Small intestine (tissue), 7 donors: Measurements from ENCODE around the gene BRI3BP. TPM values are rescaled to one million over a fixed set of nuclear protein-coding genes. Genes with fewer than 3 reads are reported as not detected.
"Not testable (repeated sequence)": the region's sequence is repeated elsewhere in the genome, so short reads cannot be mapped to it uniquely, and the experiment has no call there.

Experiments
- DNase-seq, 2 donors: peaks; one replicate each; pipeline versions ENCODE4 v3.0.0 to v3.0.0-alpha.2; 2013
- FAIRE-seq: peaks from 2 replicates; lab custom pipeline; 2012; peaks lifted over from hg19 to GRCh38; lab: Jason Lieb, UNC
- H3K27ac ChIP-seq, 3 donors: one replicate each; pipeline ENCODE4 v1.5.1; 2013; ENCODE audit warnings: low read length in 2 of 3, mild to moderate bottlenecking in 2 of 3, control low read depth in 1 of 3, inconsistent platforms in 1 of 3, low read depth in 1 of 3, moderate library complexity in 1 of 3
- H3K27me3 ChIP-seq, 3 donors: one replicate each; pipeline ENCODE4 v1.6.1; 2013; ENCODE audit warnings: low read length in 3 of 3, inconsistent platforms in 1 of 3; ENCODE audit not compliant: control insufficient read depth in 3 of 3, insufficient read depth in 3 of 3
- H3K36me3 ChIP-seq, 3 donors: one replicate each; pipeline ENCODE4 v1.6.1; 2013; ENCODE audit warnings: low read length in 3 of 3, inconsistent platforms in 1 of 3, low read depth in 1 of 3, mild to moderate bottlenecking in 1 of 3, moderate library complexity in 1 of 3; ENCODE audit not compliant: control insufficient read depth in 3 of 3, insufficient read depth in 2 of 3
- H3K4me1 ChIP-seq, 3 donors: one replicate each; pipeline ENCODE4 v1.6.1; 2013; ENCODE audit warnings: low read length in 2 of 3, inconsistent platforms in 1 of 3, low read depth in 1 of 3, mild to moderate bottlenecking in 1 of 3, moderate library complexity in 1 of 3; ENCODE audit not compliant: control insufficient read depth in 3 of 3, insufficient read depth in 2 of 3
- H3K4me3 ChIP-seq, 3 donors: one replicate each; pipeline ENCODE4 v1.5.1; 2013; ENCODE audit warnings: low read length in 3 of 3, control low read depth in 1 of 3, inconsistent platforms in 1 of 3, low read depth in 1 of 3, mild to moderate bottlenecking in 1 of 3, moderate library complexity in 1 of 3
- H3K9me3 ChIP-seq, 2 donors: one replicate each; pipeline ENCODE4 v1.6.1; 2013; ENCODE audit warnings: low read depth in 1 of 2, low read length in 1 of 2; ENCODE audit not compliant: control insufficient read depth in 2 of 2, insufficient read depth in 1 of 2
- WGBS, 3 donors: extraction: QIAGEN DNeasy Blood & Tissue Kit; methylation state at CpG; one replicate each; pipeline ENCODE4 v1.1.7; 2013; 5-methylcytosine and 5-hydroxymethylcytosine counted together
- polyA plus RNA-seq, 4 donors: library from polyadenylated mRNA; stranded (reverse) in 3 of 4; unstranded in 1 of 4; fragments of 200-250 nt in 3 of 4; fragments of 120-200 nt in 1 of 4; gene quantifications; one replicate each; pipeline versions ENCODE4 v1.2.1 to v1.2.3, GENCODE V29; 2013
- donor health status: healthy with polysubstance abuse.
- donor health status: control.
- donor health status: control.
- donor health status: Bipolar disorder and iron deficiency.
- donor health status: healthy.

Gene BRI3BP
- polyA plus RNA-seq, 4 donors, result 7.0 to 31.8 (median 19.0) TPM

DNA sequence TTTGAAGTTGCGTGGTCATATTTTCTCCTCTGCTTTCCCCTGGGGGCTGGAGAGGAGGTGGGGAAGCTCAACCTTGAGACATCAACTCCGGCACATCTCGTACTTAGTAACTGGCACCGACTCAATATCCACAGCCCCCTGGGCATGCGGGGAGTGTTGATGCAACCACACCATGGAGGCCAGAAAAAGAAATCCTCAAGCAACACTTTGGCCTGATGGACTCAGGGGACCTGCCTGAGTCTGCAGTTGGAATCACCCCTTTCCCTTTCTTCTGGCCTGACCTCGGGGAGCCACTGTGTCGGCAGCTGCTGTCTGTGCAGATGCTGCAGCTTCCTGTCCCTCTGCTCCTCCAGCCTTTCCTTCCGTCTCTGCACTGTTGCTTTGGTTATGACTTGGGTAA, 60.4 kb downstream of the BRI3BP start:
- no peak overlapping the region for H3K4me3 ChIP-seq
- no peaks in the 10 kb centered on the region for H3K36me3 ChIP-seq
- H3K9me3 ChIP-seq, result peaks cover 0 to 5% of the 10 kb centered on the region in 2 donors
- H3K27ac ChIP-seq, result no peak overlapping the region
- DNase-seq (no peak), FAIRE-seq (no peak)
- peaks cover 0 to 6% (median 4%) of the 10 kb centered on the region in 3 donors for H3K27me3 ChIP-seq
- WGBS, 3 donors, result 80 to 87% (median 81%) methylated on average over 8 of the region's 8 CpGs
- no peaks in the 10 kb centered on the region for H3K4me1 ChIP-seq

DNA sequence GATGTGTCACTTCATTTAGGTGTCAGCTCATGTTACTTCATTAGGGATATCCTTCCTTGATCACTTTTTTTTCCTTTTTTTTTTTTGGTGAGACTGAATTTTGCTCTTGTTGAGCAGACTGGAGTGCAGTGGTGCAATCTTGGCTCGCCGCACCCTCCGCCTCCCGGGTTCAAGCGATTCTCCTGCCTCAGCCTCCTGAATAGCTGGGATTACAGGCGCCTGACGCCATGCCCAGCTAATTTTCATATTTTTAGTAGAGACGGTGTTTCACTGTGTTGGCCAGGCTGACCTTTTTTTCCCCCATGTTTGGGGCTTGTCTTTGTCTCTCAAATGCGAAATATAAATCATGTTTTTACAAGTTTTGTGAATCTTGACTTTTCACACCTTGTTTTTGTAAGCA, 62.1 kb downstream of the BRI3BP start:
- no peak overlapping the region for H3K4me3 ChIP-seq
- peaks cover 0 to 5% of the 10 kb centered on the region in 2 donors for H3K9me3 ChIP-seq
- FAIRE-seq, result no peak
- H3K27me3 ChIP-seq, result peaks cover 0 to 6% (median 4%) of the 10 kb centered on the region in 3 donors
- no peak for DNase-seq
- no peaks in the 10 kb centered on the region for H3K36me3 ChIP-seq
- H3K4me1 ChIP-seq, result no peaks in the 10 kb centered on the region
- WGBS, 3 donors, result 89 to 94% (median 90%) methylated on average over 9 of the region's 9 CpGs
- no peak overlapping the region for H3K27ac ChIP-seq

DNA sequence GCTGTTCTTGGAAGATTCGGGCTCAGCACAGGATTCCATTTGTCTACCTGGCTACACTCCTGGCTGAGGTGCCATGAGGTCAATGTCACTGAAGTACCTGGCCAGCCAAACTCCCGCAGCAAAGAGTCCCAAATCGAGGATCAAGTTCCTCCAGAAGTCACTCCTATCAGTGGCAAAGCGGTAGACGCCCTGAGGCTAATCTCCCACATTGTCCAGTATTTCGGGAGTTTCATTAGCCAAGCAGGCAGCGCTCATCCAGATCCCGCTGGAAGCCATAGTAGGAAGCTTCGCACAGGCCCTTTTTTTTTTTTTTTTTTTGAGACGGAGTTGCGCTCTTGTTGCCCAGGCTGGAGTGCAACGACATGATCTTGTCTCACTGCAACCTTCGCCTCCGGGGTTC, 62.9 kb downstream of the BRI3BP start:
- H3K4me1 ChIP-seq, result no peaks in the 10 kb centered on the region
- no peak for FAIRE-seq
- H3K4me3 ChIP-seq, result no peak overlapping the region
- H3K27me3 ChIP-seq, result peaks cover 0 to 6% (median 4%) of the 10 kb centered on the region in 3 donors
- no peak for DNase-seq
- WGBS, 3 donors, result 86 to 90% (median 89%) methylated on average over 14 of the region's 14 CpGs
- H3K36me3 ChIP-seq, result no peaks in the 10 kb centered on the region
- peaks cover 0 to 5% of the 10 kb centered on the region in 2 donors for H3K9me3 ChIP-seq
- H3K27ac ChIP-seq, result no peak overlapping the region

DNA sequence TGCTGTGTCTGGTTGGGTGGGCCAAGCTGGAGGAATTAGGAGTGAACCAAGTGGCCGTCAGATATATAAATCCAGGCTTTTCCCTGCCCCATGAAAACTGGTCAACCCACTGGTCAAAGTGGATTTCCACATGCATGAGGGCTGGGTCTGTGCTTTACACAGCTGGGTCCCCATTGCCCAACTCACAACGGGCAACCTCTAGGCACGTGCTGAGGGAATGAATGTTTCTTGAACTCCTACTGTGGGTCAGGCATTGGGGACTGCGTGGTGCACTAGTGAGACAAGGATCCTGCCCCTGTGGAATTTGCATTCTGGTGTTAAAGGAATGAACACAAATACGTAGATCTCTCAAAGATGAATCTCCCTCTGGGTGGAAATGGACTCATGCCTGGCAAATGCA, 64.3 kb downstream of the BRI3BP start:
- Histone ChIP-seq H3K4me3 (no peak overlapping the region), H3K9me3 (peaks cover 0 to 5% of the 10 kb centered on the region in 2 donors), H3K36me3 (no peaks in the 10 kb centered on the region), H3K27me3 (peaks cover 0 to 6% (median 4%) of the 10 kb centered on the region in 3 donors), H3K27ac (no peak overlapping the region), H3K4me1 (no peaks in the 10 kb centered on the region)
- WGBS, 3 donors, result 85 to 88% (median 88%) methylated on average over 5 of the region's 5 CpGs
- FAIRE-seq, result no peak
- DNase-seq, result no peak

DNA sequence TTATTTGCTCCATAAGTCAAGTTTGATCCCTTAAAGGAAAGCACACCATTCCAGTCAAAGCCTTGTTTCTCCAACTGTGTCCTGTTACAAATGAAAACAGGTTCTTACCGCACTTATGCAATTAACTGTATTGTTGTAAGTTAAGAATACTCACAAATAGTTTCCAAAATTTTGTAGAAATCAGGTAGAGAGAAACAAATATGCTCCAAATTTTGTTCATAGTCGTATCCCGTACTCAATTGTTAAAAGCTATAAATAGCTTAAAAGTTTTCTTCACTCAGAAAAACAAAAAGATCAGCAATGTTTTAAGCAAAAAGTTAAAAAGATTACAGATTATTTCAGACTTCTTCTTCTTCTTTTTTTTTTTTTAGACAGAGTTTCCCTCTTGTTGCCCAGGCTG, 67.8 kb downstream of the BRI3BP start:
- Histone ChIP-seq H3K4me1 (peaks cover 0 to 6% (median 0%) of the 10 kb centered on the region in 3 donors), H3K36me3 (no peaks in the 10 kb centered on the region), H3K27me3 (peaks cover 0 to 4% (median 4%) of the 10 kb centered on the region in 3 donors), H3K27ac (no peak overlapping the region), H3K4me3 (no peak overlapping the region), H3K9me3 (no peaks in the 10 kb centered on the region)
- 95 to 97% (median 96%) methylated on average over 3 of the region's 3 CpGs for WGBS, 3 donors
- DNase-seq, result no peak
- no peak for FAIRE-seq

DNA sequence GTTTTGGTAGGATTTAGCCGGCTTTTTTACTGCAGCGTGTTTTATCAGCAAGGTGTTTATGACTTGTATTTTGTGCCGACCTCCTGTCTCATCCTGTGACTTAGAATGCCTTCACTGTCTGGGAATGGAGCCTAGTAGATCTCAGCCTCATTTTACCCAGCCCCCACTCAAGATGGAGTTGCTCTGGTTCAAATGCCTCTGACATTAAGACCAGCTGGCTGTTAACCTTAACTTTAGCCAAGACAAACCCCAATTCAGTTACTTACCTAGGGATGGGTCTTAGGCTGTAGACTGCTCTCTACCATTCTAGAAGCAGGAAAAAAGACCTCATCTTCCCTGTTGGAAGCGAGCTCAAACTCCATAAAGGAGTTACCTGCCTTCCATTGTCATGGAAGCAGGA, 70.1 kb downstream of the BRI3BP start:
- H3K9me3 ChIP-seq, H3K4me1 ChIP-seq, FAIRE-seq, DNase-seq, H3K27me3 ChIP-seq, H3K27ac ChIP-seq, H3K36me3 ChIP-seq, H3K4me3 ChIP-seq: not testable (repeated sequence)
- WGBS, 3 donors, result 80 to 85% (median 85%) methylated on average over 4 of the region's 4 CpGs

DNA sequence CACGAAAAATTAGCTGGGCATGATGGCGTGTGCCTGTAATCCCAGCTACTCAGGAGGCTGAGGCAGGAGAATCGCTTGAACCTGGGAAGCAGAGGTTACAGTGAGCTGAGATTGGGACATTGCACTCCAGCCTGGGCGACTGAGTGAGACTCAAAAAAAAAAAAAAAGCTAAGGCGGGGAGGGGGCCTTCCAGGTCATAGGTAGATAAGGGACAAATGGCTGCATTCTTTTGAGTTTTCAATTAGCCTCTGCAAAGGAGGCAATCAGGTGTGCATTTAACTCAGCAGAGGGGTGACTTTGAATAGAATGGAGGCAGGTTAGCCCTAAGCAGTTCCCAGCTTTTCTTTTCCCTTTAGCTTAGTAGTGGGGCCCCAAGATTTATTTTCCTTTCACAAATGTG, 71.0 kb downstream of the BRI3BP start:
- Histone ChIP-seq H3K4me3 (peak overlapping the region in 1 of 3 donors; percentile 66), H3K9me3 (no peaks in the 10 kb centered on the region), H3K27ac (no peak overlapping the region), H3K27me3 (no peaks in the 10 kb centered on the region), H3K4me1 (peaks cover 0 to 6% (median 0%) of the 10 kb centered on the region in 3 donors), H3K36me3 (peaks cover 0 to 5% (median 0%) of the 10 kb centered on the region in 3 donors)
- WGBS, 3 donors, result 40 to 48% (median 48%) methylated on average over 4 to 5 of the region's 5 CpGs
- no peak for FAIRE-seq
- DNase-seq, result no peak

DNA sequence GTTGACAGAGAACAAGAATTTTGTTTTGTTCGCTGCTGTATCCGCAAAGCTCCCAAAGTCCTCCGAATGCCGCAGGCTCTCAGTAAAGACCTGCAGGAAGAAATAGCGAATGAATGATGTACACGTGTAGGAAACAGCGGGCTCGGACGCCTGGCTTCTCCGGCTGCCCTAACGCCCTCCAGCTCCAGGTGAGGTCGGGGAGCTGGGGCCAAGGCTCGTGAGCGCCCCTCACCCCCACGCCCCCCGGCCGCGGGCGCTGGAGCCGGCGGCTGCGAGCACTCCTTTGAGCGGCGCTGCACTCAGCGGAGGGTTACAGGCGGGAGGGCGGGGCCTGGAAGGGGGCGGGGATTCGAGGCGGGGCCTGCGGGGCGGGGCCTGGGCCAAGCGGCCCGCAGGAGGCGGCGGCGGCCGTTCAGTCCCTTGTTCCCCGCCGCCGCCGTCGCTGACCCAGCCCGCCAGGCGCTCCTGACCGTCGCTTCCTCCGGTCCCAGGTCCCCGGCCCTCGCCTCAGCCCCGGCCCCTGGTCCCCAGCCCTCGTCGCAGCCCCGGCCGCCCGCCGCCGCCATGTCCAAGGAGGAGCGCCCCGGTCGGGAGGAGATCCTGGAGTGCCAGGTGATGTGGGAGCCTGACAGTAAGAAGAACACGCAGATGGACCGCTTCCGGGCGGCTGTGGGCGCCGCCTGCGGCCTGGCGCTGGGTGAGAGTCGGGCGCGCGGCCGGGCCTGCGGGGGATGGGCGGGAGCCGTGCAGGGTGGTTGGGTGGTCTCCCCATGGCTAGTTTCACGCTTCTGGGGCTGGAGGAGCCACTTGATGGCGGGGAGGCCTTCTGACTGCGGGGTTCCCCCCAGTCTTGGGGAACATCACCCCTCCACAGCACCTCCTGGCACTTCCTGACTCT, 71.8 kb downstream of the BRI3BP start, which contains the start of gene AACS:
AACS (plus strand) TSS at position 415 of the 898 bp plus-strand sequence; CDS start at position 565, 150 bp downstream.
- Histone ChIP-seq H3K27ac (peak within 1 kb of the TSS in 2 of 3 donors; percentile 28 to 61), H3K4me3 (peak within 1 kb of the TSS; percentile 61 to 92 (median 66)), H3K27me3 (no peaks in the 10 kb centered on the region), H3K36me3 (peaks cover 0 to 9% (median 0%) of the 10 kb centered on the region in 3 donors), H3K4me1 (peaks cover 0 to 6% (median 0%) of the 10 kb centered on the region in 3 donors), H3K9me3 (no peaks in the 10 kb centered on the region)
- peak; percentile 76 to 91 for DNase-seq
- FAIRE-seq, result no peak
- WGBS, 3 donors, result 0 to 1% (median 1%) methylated on average over 51 to 80 of the region's 80 CpGs
